GM18526 (cell line): ENCODE measurements around the gene RUSF1.

ENCODE experiments used
- POLR2A ChIP-seq: IDR thresholded peaks from 3 replicates; pipeline ENCODE4 v1.6.1; 2011; ENCODE audit not compliant: insufficient read length; ENCODE audit errors: extremely low read depth

The RUSF1 gene

GRCh38 chr16:31493506-31494125 is 14.6 kb downstream of the RUSF1 start:
- no peak for TF ChIP-seq POLR2A

DNA sequence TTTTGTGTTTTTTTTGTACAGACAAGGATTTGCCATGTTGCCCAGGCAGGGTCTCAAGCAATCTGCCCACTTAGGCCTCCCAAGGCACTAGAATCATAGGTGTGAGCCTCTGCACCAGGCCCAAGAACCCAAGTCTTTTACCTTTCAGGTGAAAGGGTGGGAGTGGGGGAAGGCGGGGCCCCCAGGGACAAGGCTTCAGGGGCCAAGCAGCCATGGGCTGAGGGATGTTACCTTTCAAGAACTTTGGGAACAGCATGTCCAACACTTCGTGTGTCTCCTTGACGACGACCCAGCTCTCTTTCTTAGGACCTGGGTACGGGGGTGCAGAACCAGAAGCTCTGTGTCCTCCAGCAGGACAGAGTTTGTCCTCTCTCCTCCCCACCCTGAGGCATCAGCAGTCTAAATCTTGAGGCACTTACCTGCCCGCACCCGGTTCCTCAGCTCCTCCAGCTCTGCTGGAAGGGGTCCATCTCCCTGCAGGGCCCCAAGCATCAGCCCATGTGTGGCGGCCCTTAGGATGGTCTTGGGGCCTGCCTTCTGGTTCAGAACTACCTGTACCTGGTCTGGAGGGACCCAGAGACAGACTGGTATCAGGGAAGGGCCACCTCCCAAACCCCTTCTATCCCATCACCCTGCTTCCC is 16.3 kb downstream of the RUSF1 start:
- TF ChIP-seq POLR2A: no peak

- no peak for TF ChIP-seq POLR2A
Observed at GRCh38 chr16:31489616-31490584, 18.3 kb downstream of the RUSF1 start.

GRCh38 chr16:31489298-31489564 is 19.0 kb downstream of the RUSF1 start:
- TF ChIP-seq POLR2A: no peak

DNA sequence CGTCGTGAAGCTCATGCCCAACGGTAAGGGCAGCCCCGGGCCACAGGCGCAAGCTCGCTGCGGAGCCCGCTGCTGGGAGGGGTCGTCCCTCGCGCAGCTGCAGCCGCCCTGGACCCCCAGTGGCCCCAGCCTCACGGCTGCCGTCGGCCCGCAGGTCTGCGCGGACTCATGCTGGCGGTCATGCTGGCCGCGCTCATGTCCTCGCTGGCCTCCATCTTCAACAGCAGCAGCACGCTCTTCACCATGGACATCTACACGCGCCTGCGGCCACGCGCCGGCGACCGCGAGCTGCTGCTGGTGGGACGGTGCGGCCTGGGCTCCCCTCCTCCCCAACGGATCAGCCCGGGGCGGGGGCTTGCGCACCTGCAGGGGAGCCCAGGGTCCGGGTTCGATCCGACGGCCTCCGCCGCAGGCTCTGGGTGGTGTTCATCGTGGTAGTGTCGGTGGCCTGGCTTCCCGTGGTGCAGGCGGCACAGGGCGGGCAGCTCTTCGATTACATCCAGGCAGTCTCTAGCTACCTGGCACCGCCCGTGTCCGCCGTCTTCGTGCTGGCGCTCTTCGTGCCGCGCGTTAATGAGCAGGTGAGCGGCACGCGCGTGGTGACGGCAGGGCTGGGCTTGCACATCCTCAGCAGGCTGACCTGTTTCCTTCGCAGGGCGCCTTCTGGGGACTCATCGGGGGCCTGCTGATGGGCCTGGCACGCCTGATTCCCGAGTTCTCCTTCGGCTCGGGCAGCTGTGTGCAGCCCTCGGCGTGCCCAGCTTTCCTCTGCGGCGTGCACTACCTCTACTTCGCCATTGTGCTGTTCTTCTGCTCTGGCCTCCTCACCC is 19.5 kb downstream of the RUSF1 start:
- no peak for TF ChIP-seq POLR2A

GRCh38 chr16:31487720-31488467 is 20.3 kb downstream of the RUSF1 start:
- TF ChIP-seq POLR2A: no peak

DNA sequence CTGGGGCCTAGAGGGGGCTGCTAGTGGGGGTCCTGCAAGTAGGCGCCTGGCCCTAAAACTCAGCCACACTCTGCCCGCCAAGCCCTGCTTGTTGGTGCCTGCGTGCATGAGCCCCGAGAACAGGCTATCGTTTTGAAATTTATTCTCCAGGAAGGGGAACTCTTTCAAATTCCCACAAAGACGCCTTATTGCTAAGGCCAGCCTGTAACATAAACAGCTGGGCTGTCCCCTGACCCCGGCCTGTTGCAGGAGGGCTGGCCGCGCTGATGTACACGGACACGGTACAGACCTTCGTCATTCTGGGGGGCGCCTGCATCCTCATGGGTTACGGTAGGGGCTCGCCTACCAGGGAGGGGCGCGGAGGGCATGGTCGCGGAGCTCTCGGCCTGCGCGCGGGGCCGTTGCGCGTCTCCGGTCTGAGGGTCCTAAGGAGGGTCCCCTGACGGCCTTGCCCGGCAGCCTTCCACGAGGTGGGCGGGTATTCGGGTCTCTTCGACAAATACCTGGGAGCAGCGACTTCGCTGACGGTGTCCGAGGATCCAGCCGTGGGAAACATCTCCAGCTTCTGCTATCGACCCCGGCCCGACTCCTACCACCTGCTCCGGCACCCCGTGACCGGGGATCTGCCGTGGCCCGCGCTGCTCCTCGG is 21.0 kb downstream of the RUSF1 start:
- no peak for TF ChIP-seq POLR2A

GRCh38 chr16:31486045-31486444 is 22.1 kb downstream of the RUSF1 start:
- no peak for TF ChIP-seq POLR2A

GRCh38 chr16:31485571-31485970 is 22.6 kb downstream of the RUSF1 start:
- no peak for TF ChIP-seq POLR2A

GRCh38 chr16:31484491-31485171 is 23.6 kb downstream of the RUSF1 start:
- no peak for TF ChIP-seq POLR2A

DNA sequence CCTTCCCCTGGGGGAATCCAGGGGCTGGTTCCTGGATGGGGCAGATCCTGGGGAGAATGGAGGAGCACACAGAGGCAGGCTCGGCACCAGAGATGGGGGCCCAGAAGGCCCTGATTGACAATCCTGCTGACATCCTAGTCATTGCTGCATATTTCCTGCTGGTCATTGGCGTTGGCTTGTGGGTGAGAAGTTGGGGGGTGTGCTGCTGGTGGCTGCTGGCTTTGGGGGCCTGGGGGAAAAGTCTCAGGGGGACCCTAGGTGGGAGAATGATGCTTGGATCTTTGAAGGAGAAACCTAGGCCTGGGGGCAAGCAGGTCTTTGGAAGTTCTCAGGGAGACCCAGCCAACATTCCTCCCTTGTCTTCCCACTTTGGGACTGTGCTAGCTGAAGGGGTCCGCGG is 25.1 kb downstream of the RUSF1 start, which contains the start of gene SLC5A2:
SLC5A2 (plus strand) TSS at position 43 of the 400 bp plus-strand sequence; CDS start at position 57, 14 bp downstream.
- TF ChIP-seq POLR2A: no peak

- no peak for TF ChIP-seq POLR2A
Observed at GRCh38 chr16:31480851-31481536, 27.2 kb downstream of the RUSF1 start.

DNA sequence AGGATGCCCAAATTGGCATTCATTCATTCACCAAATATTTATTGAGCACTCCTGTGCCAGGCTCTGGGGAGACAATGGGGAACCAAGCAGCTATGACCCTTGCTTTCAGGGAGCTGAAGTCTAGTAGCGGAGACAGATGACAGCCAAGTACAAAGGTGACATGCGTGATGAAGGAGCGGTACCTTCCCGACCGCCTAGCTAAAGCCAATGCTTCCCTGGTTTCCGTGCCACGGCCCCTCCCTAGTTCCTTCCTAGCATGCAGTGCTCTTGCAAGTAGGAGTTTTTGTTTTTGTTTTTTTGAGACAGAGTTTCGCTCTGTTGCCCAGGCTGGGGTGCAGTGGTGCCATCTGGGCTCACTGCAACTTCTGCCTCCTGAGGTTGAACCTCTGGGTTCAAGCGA is 28.4 kb downstream of the RUSF1 start:
- TF ChIP-seq POLR2A: no peak
